Mucosa of rectum (tissue), 2 donors: ENCODE measurements around the gene C5orf47.

Source experiments
- H3K27ac ChIP-seq, 2 donors: one replicate each; pipeline ENCODE4 v1.7.0; 2013; ENCODE audit warnings: inconsistent platforms in 2 of 2, low read depth in 2 of 2, low read length in 2 of 2
- H3K27me3 ChIP-seq, 2 donors: one replicate each; pipeline ENCODE4 v1.7.0; 2013; ENCODE audit warnings: low read length in 2 of 2; ENCODE audit not compliant: control insufficient read depth in 2 of 2, insufficient read depth in 2 of 2
- H3K36me3 ChIP-seq, 2 donors: one replicate each; pipeline ENCODE4 v1.7.0; 2013; ENCODE audit warnings: low read length in 2 of 2; ENCODE audit not compliant: control insufficient read depth in 2 of 2, insufficient read depth in 2 of 2
- H3K4me1 ChIP-seq, 2 donors: one replicate each; pipeline ENCODE4 v1.7.0; 2013; ENCODE audit warnings: low read length in 2 of 2, mild to moderate bottlenecking in 1 of 2; ENCODE audit not compliant: control insufficient read depth in 2 of 2, insufficient read depth in 2 of 2
- H3K4me3 ChIP-seq, 2 donors: one replicate each; pipeline ENCODE4 v1.7.0; 2013; ENCODE audit warnings: low read length in 2 of 2
- H3K9ac ChIP-seq, 2 donors: one replicate each; pipeline ENCODE4 v1.7.0; 2013; ENCODE audit warnings: low read length in 2 of 2, low read depth in 1 of 2, mild to moderate bottlenecking in 1 of 2
- H3K9me3 ChIP-seq, 2 donors: one replicate each; pipeline ENCODE4 v1.7.0; 2013; ENCODE audit warnings: low read length in 2 of 2; ENCODE audit not compliant: control insufficient read depth in 2 of 2
- donor health status: healthy.
- donor health status: Normal muscosa, but diverticular disease.

The C5orf47 gene

DNA sequence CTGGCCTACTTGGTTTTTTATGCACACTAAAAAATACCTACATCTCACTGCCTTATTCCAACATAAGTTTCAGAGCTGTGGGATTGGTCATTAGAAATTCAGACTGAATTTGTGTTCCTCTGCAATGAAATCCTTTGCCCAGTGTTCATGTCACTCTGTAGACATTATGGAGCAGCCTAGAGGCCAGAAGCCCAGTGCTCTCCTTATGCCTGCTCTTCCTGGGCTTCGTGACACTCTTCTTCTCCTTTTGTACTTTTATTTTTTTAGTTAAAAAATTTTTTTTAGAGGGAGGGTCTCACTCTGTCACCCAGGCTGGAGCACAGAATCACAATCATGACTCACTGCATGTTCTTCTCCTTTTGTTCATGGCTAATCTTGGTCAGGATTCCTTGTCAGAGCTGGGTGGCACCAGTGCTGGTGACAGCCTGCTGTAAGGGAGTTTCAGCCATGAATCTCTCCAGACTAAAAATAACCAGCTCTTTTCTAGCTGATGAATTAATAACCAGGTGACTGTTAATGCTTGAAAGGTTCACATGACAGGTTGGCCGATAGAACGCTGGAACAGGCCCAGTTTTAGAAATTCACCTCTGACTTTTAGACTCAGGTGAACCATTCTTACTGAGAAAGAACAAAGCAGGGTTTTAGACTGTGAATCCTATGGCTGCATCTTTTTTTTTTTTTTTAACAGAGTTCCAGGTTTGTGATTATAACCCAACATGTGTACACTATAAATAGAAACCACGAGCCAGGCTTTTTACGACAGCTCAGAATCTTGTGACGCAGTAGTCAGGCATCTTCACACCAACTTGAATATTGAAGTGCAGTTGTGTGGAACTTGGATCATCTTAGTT is 34.1 kb upstream of the C5orf47 start:
- no peaks in the 10 kb centered on the region for H3K4me1 ChIP-seq
- H3K27me3 ChIP-seq, result no peaks in the 10 kb centered on the region
- no peak overlapping the region for H3K4me3 ChIP-seq
- no peaks in the 10 kb centered on the region for H3K9me3 ChIP-seq
- H3K9ac ChIP-seq, result no peak overlapping the region
- no peak overlapping the region for H3K27ac ChIP-seq
- H3K36me3 ChIP-seq, result peaks cover 42 to 43% of the 10 kb centered on the region in 2 donors

DNA sequence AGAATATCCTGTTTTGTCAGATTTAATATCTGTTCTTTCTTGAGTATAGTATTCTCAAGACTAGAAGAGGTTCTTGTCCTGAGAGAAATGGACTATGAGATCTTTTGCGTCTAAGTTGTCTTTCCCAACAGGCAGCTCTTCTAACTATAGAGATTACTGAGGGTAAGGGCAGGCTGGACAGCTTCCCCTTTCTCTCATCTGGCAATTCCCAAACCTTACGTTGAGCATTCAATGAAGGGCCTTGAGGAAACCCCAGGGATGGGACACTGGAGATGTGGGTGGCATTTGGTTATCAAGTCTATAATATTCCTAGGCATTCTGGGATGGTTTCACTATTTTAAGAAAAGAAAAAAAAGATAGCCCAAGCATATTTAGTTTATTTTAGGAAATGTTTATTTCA is 28.0 kb upstream of the C5orf47 start:
- H3K27ac ChIP-seq, result no peak overlapping the region
- H3K27me3 ChIP-seq, result no peaks in the 10 kb centered on the region
- H3K9ac ChIP-seq, result no peak overlapping the region
- no peak overlapping the region for H3K4me3 ChIP-seq
- H3K36me3 ChIP-seq, result peaks cover 2 to 4% of the 10 kb centered on the region in 2 donors
- H3K4me1 ChIP-seq, result no peaks in the 10 kb centered on the region
- no peaks in the 10 kb centered on the region for H3K9me3 ChIP-seq

DNA sequence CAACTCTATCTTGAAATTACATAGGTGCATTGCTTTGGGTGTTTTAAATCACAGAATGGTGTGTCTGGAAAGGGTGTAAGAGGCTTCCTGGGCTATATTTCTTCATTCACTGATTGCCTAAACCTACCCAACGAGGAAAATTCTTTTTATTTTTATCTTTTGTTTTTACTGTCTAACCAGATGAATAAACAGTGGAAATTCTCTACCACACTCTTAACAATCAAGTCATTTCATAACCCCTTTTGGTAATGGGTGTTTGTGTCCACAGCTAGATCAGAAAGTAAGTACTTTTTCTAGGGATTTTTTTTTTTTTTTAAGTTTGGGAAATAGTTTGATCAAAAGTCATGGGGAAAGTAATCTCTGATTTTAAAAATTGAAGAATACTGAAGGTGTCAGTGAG is 27.6 kb upstream of the C5orf47 start:
- Histone ChIP-seq H3K27me3 (no peaks in the 10 kb centered on the region), H3K27ac (no peak overlapping the region), H3K4me3 (no peak overlapping the region), H3K9ac (no peak overlapping the region), H3K36me3 (peaks cover 0 to 4% of the 10 kb centered on the region in 2 donors), H3K4me1 (no peaks in the 10 kb centered on the region), H3K9me3 (no peaks in the 10 kb centered on the region)

DNA sequence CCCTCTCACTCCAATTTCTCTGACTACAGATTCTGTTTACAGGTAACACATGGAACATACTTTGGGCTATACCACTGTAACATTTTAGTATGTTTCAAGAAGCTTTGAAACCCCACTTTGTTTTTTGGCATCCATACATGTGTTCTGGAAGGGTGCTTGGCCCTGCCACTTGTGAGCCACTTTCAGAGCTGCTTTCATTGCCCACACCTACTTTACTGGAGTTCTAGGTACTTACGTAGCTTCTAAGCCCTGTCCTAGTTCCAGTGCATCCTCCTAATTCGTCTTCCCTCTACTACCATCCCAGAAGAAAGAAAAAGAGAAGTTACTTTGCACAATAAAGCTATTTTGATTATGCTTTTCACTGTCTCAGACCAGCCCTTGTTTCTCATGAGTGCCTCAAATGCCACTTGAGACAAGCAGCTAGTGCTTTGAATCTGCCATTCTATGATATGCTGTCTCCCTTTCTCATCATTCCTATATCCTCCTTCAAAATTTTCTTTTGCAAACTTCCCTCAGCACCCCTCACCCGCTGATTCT is 26.5 kb upstream of the C5orf47 start:
- H3K36me3 ChIP-seq, result peaks cover 0 to 2% of the 10 kb centered on the region in 2 donors
- H3K4me3 ChIP-seq, result no peak overlapping the region
- no peak overlapping the region for H3K9ac ChIP-seq
- no peaks in the 10 kb centered on the region for H3K9me3 ChIP-seq
- no peaks in the 10 kb centered on the region for H3K27me3 ChIP-seq
- H3K4me1 ChIP-seq, result no peaks in the 10 kb centered on the region
- H3K27ac ChIP-seq, result no peak overlapping the region

DNA sequence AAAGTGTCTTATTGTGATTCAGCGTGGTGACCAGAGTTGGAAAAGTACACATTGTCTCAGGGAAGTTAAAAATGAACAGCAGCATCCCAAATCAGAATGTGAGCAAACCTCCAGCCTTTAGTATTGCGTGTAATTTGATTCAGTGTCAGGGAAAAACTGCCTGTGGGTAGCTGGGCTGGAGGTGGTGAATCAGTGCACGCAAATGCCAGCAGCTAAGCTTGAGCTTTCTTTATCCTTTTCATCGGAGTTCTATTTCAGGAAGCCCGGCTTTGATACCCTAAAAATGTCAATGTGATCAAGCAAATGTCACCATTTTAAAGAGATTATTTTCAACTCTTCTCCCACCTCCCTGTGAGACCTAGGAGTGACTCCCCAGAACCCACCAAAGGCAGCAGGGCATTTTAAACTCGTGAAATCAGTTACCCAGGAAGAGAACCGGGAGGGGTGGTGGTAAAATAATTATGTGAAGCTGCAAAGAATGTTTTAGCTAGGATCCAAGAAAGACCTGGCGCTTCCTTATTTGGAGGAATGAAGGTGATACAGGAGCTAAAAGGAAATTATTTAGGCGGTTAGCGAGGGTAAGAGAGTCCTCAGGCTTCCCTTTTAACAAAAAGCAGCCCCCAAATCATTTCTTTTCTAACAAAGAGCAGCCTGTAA is 25.7 kb upstream of the C5orf47 start:
- no peaks in the 10 kb centered on the region for H3K27me3 ChIP-seq
- no peaks in the 10 kb centered on the region for H3K9me3 ChIP-seq
- no peaks in the 10 kb centered on the region for H3K36me3 ChIP-seq
- H3K9ac ChIP-seq, result peak overlapping the region in 1 of 2 donors; percentile 41
- H3K4me3 ChIP-seq, result peak overlapping the region; percentile 54 to 66
- H3K27ac ChIP-seq, result peak overlapping the region in 1 of 2 donors; percentile 17
- H3K4me1 ChIP-seq, result no peaks in the 10 kb centered on the region

DNA sequence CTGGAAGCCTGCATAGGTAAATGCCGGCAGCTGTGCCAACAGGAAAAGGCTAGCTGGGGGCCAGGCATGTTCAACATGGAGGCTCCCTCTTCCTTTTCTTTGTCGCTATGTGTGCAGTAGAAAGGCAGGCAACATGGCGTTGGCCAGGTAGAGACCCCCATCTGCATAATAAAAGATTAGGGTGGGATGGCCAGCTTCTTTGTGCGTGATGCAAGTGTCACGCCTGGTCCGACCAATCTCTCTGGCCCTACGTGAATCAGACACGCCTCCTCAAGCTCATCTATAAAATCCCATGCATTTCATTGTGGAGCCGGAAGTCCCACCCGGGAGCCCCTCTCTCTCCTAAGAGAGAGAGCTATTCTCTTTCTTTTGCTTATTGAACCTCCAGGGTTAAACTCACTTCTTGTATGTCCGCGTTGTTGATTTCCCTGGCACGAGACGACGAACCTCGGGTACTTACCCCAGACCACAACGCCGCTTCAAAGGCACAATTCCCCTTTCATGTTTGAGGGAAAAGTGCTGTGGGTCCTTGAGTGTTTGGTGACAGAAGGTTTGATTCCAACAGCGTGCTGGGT is 25.0 kb upstream of the C5orf47 start:
- peak overlapping the region; percentile 48 to 54 for H3K27ac ChIP-seq
- no peaks in the 10 kb centered on the region for H3K36me3 ChIP-seq
- peak overlapping the region; percentile 41 for H3K9ac ChIP-seq
- H3K27me3 ChIP-seq, result no peaks in the 10 kb centered on the region
- H3K4me1 ChIP-seq, result no peaks in the 10 kb centered on the region
- no peaks in the 10 kb centered on the region for H3K9me3 ChIP-seq
- peak overlapping the region; percentile 54 to 66 for H3K4me3 ChIP-seq

DNA sequence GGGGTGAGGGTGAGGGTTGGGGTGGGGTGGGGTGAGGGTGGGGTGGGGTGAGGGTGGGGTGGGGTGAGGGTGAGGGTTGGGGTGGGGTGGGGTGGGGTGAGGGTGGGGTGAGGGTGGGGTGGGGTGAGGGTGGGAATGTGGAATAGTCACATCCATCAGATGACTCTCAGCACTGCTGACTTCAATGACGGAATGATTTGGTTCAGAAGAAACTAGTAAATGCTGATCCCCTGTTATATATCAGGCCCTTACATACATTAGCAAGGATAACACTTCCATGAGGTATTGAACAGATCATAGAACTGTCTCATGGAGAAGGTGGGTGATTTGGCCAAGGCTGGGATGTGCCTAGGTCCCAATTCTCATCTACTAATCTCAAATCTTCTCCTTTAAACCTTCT is 24.5 kb upstream of the C5orf47 start:
- Histone ChIP-seq H3K36me3 (no peaks in the 10 kb centered on the region), H3K27me3 (no peaks in the 10 kb centered on the region), H3K4me3 (no peak overlapping the region), H3K27ac (no peak overlapping the region), H3K4me1 (no peaks in the 10 kb centered on the region), H3K9ac (no peak overlapping the region), H3K9me3 (no peaks in the 10 kb centered on the region)

DNA sequence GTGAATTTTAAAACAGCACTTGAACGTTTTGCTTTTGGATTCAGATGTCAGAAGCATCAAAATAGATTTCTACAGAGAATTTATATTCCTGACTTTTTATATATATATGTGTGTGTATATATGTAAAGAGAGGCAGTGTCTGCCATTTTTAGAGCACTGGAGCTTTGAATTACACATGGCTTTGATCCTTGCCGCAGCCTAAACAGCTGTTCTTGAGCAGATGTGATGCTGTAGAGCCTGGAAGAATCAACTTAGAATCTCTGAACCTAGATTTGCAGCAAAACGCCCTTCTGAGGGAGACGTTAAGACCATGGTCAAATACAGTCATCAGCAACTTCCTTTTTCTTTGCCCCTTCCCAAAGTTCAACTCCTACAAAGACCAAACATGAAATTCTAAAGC is 21.7 kb upstream of the C5orf47 start:
- Histone ChIP-seq H3K27me3 (no peaks in the 10 kb centered on the region), H3K4me3 (no peak overlapping the region), H3K36me3 (no peaks in the 10 kb centered on the region), H3K4me1 (no peaks in the 10 kb centered on the region), H3K27ac (no peak overlapping the region), H3K9ac (no peak overlapping the region), H3K9me3 (no peaks in the 10 kb centered on the region)

DNA sequence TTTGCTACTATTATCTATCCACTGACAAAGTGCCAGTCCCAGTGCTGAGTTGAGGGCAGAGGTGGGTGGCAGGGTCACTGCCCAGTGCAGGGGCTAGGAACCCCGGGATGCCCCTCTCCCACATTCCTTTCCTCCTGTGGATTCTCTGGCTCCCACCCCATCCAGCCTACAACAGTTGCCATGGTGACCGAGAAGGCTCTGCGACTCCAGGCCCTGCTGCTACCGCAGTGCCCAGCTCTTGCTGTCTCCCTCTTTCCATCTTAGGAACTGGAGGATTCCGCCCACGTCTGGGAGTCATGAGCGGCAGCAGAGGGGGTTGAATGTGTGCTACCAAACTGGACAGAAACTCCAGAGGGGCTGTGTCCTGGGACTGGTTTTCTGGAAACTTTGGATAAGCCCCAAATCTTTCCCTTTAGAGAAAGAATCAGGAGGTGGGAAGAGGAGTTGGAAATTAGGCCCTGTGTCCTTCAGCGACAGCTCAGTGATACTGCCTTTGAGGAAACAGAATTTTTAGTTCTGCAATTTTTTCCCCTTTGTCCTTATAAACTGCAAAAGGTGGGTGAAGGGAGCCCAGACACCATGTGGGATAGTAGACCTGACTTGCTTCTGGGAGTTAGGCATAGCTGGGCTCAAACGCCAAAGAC is 20.7 kb upstream of the C5orf47 start:
- Histone ChIP-seq H3K4me1 (peaks cover 6% of the 10 kb centered on the region in 2 donors), H3K4me3 (no peak overlapping the region), H3K9ac (no peak overlapping the region), H3K36me3 (no peaks in the 10 kb centered on the region), H3K27ac (no peak overlapping the region), H3K9me3 (no peaks in the 10 kb centered on the region), H3K27me3 (no peaks in the 10 kb centered on the region)
